GM19238 (cell line): ENCODE results near the gene DCAKD.

Experiments
- DNase-seq: peaks from one replicate; pipeline ENCODE4 v3.0.0; 2011; ENCODE audit warnings: low spot score; ENCODE audit not compliant: insufficient read length

Gene DCAKD, protein sequence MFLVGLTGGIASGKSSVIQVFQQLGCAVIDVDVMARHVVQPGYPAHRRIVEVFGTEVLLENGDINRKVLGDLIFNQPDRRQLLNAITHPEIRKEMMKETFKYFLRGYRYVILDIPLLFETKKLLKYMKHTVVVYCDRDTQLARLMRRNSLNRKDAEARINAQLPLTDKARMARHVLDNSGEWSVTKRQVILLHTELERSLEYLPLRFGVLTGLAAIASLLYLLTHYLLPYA

DNA sequence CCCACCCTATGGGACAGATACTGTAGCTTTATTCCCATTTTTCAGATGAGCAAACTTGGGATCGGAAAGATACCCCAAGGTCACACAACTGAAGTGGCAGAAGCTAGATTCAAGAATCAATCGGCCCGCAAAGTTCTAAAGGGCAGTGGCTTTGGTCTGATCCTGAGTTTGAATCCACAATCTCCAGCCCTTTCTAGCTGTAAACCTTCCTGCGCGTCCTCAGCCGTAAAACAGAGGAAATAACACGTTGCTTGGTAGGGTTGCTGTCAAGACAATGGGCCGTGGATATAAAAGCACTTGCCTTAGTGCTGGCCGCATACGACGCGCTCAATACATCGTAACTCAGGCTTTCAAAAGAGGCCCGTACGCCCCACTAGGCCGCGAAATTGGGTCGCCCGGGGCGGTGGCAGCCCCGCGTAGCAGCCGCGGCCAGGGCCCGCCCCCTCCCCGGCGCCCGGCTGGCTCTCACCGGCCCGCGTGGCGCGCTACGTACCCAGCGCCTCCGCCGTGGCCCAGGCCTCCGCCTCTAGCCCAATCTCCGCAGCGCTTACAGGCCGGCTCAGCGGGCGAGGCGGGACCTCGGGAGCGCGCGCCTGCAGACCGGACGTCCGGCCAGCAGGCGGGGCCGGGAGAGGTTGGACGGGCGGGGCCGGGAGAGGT, at the start of gene DCAKD:
Gene DCAKD (minus strand): TSS at position 573 of the 660 bp plus-strand sequence. CDS start 16,747 bp downstream, outside the sequence.
- peak; percentile 95 for DNase-seq

DNA sequence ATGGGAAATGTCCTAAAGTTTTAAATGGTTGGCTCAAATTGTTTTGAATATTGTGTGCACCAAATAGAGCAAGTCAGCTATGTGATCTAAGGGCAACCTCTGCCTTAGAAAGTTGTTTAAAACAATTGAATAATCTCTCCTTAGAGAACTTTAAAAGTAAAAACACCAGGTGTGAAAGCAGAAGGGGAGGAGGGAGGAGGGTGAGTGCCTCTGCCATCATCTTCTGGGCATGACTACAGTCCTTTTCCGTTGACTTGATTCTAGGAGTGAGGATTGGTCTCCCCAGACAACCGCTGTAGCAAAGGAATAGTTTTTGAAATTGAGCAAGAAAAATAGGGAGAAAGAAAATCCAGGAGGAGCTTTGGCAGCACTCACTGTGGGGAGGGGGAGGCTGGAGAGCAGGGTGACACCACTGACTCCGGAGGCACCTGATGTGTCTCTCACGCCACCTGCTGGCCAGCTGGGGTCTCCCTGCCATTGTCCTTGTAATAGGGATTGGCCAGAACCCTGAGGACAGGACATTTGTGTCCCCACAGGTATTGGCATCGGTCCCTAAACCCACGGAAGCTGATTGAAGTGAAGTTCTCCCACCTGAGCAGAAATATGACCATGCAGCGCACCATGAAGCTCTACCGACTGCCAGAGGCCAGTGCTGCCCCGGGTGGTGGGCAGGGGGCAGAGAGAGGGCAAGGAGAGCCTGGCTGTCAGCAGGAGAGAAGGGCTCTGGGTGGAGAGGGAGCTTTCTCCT, 47.6 kb upstream of the DCAKD start:
- DNase-seq, result peak; percentile 88

DNA sequence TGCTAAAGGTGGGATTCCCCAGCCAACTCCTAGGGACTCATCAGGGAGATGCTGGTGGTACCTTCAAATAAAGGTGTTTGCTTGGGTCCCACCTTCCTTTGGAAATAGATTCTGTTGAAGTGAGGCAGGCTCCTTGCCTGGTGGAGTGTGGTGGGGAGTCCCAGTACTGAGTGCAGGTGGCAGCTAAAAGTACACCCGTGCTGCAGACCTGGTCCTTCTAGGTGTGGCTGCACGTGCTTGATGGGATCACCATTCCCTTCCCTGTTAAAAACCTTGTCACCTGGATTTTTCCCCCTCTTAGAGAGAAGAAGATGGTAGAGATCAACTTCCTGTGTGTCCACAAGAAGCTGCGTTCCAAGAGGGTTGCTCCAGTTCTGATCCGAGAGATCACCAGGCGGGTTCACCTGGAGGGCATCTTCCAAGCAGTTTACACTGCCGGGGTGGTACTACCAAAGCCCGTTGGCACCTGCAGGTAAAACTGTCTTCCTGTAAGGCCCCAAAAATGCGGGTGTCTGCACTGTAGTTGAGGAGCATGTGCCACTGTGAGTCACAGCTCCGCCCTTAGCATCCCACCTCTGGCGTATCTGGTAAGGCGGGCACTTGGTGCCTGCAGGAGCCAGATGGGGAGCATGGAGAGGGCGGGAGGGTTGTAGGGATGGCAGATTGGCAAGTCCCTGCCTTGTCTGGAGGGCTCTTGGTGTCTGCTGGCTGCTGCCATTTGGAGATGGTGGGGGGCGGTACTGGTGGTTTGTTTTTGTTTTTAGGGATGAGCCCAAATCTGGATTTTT, 46.8 kb upstream of the DCAKD start:
- DNase-seq, result no peak

DNA sequence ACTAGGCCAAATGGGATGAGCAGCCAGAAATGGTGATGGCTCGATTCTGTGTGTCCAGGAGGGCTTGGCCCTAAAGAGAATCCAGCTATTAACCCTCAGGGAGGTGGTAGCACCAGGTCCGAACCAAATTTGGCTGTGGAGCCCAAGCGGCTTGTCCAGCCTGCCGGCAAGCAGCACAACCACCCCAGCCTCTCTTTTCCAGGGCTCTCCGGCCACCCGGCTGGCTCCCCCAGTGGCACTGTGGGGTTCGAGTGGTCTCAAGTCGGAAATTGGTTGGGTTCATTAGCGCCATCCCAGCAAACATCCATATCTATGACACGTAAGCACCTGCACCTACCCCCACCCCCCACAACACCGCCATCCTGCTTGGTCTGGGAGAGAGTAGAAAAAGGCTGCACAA, 45.5 kb upstream of the DCAKD start:
- no peak for DNase-seq

DNA sequence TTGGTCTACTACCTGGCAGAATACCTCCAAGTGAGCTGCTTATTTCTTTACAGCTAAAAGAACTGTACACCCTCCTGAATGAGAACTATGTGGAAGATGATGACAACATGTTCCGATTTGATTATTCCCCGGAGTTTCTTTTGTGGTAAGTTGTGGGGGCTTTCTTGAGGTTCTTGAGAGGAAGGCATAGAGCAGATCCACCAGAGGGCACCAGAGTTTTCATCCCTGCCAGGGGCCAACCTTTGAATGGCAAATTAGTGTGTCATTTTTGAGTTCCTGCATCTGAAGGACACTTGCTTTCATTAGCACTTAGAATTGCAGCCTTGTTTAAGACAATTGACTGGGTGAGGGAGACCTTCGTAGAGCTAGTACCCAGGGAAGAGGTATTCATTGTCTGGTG, 44.7 kb upstream of the DCAKD start:
- DNase-seq, result no peak

DNA sequence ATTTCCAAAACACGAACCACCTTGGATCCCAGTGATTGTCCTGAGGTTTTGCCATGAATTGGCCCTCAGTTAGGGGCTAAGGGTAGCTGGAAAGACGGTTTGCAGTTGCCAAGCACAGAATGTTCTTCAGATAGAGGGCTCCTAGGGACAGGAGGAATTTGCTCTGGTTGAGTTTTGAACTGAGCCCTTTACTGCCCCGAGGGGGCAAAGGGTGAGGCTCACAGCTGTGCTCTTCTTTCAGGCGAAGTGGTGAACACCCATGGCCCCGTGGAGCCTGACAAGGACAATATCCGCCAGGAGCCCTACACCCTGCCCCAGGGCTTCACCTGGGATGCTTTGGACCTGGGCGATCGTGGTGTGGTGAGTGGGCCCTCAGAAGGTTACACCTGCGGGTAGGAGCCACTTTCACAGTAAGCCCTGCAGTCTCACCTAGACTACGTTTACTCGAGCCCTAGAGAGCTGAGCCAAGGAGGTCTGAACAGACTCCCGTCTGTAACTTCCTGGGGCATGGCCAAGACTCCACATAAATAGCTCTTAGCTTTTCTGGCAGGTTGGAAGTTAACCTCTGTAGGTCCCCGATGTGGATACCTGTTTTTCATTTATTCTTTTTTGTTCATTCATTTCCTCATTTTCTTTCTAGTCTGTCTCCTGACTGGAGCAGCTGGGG, 42.1 kb upstream of the DCAKD start:
- DNase-seq, result no peak

DNA sequence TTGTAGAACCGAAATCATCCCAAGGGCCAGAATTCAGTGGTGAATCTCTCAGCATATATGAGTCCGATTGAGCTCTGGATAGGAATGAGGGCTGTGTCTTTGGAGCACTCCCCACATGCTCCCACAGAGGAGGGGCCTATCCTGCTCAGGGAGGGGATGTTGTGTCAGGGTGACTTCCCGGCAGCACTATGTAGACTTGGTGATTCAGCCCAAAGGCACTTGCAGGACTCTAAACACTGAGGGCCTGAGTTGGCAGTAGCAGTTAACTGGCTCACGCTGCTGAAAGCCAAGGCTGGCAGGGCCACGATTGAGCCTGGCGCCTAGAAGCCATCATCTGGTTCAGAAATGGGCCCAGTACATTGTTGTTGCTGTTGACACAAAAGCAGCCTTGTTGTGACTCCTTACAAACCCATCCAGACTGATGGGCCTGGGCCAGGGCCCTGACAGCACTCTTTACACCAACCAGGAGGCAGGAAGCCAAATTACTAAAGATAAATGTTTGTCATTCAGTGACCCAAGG, 41.5 kb upstream of the DCAKD start:
- DNase-seq, result no peak

DNA sequence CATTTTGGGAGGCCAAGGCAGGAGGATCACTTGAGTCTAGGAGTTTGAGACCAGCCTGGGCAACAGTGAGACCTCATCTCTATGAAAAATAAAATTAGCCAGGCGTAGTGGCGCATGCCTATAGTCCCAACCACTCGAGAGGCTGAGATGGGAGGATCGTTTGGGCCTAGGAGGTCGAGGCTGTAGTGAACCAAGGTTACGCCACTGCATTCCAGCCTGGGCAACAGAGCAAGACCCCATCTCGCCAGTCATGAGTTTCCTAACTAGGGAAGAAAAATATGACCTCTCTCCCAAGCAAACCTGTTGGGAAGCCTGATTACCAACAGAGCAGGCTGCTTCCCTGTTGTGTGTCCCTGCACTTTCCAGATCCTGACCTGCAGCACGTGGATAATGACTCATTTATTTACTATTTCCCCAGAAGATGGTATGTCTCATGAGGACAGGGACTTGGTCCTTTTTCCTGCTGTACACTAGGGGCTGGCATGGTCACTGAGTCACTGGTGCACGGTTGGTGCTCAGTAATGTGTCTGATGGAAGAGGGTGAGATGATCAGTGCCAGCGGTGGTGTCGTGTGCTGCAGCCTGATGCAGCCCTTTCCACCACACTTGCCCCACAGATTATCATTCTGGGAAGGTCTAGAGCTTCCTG, 40.5 kb upstream of the DCAKD start:
- DNase-seq, result no peak

DNA sequence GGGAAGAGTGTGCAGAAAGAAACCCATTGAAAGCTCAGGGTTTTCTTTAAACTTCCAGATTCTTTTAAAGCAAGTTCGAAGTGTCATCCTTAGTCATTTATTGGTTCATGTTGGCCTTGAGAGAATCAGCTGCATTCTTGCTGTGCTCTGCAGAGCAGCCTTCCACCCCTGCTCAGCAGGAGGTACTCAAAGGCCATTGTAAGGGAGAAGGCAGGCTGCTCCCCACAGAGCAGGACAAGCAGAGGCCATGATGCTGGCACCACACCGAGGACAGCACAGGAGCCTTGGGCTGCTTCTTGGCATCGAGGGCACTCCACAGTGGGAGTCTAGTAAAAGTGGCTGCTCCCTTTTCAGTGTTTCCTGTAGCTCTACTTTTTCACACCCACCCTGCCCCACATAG, 39.3 kb upstream of the DCAKD start:
- no peak for DNase-seq

DNA sequence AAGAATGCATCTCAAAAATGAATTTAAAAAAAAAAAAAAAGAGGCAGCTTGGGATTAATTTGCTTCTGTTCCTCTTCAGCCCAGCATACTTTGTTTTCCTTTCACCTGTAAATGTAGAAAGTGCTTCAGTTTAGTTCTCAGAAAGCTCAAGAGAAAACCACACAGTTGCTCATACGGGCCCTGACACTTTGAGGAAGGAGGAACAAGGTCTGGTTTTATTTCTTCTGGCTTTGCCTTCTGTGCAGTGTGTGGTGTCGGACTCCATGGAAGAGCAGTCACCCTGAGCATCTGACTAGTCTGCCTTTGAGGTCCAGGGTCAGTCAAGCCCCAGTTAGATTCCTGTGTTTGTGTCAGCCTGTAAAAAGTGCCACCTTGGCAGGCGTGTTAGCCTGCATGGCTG, 37.3 kb upstream of the DCAKD start:
- DNase-seq, result no peak

DNA sequence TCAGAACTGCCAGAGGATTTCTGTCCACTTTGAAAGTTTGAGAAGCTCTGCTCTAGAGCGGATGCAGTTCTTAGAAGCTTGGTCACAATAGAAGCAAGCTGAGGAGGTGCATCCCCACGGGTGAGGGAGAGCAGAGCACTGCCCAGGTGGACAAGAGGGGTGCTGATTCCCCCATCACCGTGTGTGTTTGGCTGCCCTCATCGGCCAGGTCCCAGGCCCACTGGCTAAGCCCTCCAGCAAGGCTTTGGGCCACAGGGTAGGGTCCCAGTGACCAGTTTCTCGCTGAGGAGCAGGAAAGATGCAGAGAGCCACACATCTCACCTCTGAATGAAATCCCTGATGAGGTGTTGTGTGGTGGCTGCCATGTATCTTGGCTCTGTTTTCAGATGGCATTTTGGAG, 36.5 kb upstream of the DCAKD start:
- DNase-seq, result no peak

DNA sequence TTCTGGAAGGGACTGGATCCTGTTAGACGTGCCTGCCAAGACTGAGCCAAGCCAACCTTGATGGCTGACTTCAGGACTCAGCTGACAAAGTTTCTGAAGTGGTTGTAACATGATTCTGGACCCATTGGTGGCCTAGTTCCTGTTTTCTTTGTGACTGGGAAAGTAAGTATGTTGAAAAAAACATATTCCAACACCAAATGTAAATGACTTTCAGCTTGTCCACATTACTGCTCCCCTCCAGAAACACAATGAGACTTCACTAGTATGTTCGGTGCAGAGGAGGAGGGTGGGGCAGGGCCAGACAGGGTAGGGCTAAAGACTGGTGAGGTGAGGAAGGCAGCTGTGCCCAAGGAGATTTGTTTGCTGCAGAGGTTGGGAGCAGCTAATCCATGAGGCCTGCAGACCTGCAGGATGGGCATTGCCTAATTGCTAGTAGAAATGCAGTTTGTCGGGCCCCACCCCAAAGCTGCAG, 36.1 kb upstream of the DCAKD start:
- DNase-seq, result no peak

DNA sequence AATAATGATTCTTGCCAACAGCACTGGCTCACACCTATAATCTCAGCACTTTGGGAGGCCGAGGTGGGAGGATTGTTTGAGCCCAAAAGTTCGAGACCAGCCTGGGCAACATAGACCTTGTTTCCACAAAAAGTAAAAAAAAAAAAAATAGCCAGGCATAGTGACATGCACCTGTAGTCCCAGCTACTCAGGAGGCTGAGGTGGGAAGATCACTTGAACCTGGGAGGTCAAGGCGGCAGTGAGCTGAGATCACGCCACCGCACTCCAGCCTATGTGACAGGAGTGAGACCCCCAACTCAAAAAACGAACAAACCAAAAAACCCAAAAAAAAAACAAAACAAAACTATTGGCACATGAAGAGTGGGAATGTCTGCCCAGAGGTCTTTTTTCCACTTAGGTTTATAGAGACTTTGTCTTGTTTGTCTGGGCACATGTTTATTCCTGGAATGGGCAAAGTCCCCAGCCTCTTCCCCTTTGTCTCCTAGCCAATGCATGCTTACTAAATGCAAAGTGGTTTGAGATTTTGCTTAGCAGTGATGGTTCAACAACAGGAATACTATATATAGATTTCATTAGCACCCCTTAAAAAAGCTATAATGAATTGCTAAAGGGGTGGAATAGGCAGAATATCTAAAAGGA, 35.6 kb upstream of the DCAKD start:
- no peak for DNase-seq

DNA sequence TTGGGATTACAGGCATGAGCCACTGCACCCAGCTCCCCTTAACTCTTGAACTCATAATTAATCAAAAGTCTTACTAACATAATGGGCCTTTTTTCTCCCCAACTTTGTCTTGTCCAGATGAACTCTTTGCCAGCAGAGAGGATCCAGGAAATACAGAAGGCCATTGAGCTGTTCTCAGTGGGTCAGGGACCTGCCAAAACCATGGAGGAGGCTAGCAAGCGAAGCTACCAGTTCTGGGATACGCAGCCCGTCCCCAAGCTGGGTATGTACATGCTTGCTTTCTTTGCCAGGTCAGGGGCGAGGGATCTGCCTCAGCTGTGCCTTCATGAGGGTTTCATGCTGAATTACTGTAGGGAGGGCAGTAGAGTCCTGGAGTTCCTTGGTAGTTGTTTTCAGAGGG, 35.0 kb upstream of the DCAKD start:
- no peak for DNase-seq

DNA sequence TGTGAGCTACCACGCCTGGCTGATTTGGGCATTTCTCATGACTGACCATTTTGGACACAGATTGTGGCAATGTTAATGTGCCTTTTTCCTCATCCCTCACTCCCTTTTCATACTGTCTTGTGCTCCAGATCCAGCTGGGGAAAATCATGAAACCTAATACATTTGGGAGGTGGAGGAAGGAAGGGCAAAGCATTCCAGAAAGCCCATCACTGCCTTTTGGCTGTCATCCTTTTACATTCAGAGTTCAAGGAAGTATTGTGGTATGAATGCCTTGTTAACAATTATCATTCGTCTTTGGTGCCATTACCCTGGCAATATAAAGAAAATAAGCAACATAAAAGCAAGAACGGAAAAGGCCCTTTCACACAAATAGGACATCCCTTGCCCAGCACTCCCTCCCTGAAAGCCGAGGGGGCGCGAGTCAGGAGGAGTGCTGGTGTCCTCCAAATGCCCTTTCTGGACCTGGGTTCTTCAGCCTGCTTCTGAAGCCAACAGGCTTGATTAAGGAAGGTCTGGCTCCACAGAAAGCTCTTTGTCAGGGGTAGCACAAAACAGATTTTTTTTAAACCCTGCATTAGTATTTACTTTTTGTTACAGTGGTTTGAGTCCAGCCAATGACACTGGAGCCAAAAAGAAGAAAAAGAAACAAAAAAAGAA, 29.7 kb upstream of the DCAKD start:
- DNase-seq, result no peak

DNA sequence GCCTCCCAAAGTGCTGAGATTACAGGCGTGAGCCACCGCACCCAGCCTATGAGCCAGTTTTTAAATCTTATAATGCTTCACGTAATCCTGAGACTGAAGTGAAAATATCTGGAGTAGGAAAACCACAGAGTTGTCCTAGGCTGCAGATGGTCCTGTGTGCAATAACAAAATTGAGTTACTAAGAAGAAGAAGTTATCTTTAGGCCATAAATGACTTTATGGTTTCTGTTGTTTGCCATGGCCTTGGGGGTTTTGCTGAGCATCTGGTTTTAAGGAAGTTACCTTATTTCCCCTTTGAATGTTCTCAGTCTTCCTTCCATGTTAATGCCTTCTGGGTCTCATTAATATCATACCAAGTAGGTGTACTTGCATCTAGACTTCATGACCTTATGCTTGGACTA, 26.2 kb upstream of the DCAKD start:
- no peak for DNase-seq

DNA sequence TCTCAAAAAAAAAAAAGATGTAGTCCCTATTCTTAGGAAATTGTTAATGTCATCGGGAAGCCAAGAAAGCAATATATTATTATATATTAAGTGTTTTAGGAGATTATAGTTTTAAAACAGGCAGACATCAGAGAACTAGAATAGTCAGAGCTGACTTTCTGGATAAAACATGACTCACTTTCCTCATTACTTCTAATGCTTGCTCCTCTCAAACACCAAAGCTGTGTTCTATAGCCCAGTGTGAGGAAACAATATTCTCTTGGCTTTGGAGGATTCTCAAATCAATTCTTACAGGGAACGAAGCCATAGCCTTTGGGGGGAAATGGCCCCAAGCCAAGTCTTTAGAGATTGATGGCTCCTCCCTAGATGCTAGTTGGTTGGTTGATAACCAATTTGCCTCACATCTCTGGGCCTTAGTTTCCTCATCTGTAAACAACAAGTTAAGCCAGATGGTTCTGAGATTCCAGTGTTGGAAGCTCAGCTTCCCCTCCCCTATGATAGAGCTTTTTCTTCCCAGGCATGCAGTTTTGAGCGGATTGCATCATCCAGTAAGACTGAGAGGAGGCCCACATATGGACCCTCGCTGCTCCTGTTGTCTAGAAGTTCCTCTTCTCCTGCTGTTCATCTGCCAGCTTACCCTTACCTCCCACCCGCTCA, 22.1 kb upstream of the DCAKD start:
- DNase-seq, result no peak

DNA sequence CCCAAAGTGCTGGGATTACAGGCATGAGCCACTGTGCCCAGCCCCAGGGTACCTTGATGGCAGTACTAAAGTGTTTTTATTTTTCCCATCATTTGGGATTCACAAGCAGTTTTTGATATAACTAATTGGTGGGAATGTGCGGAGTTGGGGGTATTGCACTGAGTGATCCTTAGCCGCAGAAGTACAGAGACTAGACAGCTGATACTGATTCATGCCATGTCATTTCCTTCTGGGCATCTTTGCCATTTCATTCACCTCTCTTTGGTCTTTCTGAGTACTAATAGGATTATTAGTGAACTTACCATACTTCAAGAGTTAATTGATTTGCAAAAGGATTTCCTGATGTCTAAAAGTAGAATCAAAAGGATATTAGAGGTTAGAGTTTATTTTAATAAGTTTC, 19.4 kb upstream of the DCAKD start:
- DNase-seq, result no peak

DNA sequence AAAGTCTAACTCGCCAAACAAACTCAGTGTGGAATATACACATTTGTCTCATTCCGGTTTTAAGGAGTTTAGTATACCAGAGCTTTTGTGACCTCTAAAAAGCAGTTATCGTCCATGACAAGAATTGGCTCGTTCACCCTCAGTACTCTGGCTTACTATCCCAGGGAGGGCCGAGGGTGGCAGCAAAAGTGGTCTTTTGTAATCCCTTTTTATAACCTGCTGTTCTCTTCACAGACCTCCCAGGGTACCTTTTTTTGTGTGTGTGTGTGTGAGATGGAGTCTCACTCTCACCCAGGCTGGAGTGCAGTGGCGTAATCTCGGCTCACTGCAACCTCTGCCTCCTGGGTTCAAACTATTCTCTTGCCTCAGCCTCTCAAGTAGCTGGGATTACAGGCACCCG, 18.6 kb upstream of the DCAKD start:
- no peak for DNase-seq
